NT2/D1 (cell line): Measurements from ENCODE around the gene HCST.

ENCODE experiments used
- SUZ12 ChIP-seq: IDR thresholded peaks from 2 replicates; pipeline ENCODE4 v1.6.1; 2011; ENCODE audit not compliant: insufficient read length, insufficient read depth; ENCODE audit errors: extremely low read depth
- YY1 ChIP-seq: IDR thresholded peaks from 2 replicates; pipeline ENCODE4 v1.6.1; 2011; ENCODE audit not compliant: insufficient read length, insufficient read depth
- ZNF274 ChIP-seq: IDR thresholded peaks from 2 replicates; pipeline ENCODE4 v1.6.1; 2011; ENCODE audit warnings: mild to moderate bottlenecking, low read depth, low read length

GRCh38 chr19:35895911-35896642 is 6.3 kb upstream of the HCST start:
- no peak for TF ChIP-seq ZNF274
- no peak for TF ChIP-seq YY1
- no peak for TF ChIP-seq SUZ12
